Lower leg skin (tissue), 4 donors: ENCODE data around the gene IL31. TPM values are rescaled to one million over a fixed set of nuclear protein-coding genes. Genes with fewer than 3 reads are reported as not detected.
"Not testable (repeated sequence)": the region's sequence is repeated elsewhere in the genome, so short reads cannot be mapped to it uniquely, and the experiment has no call there.

Source experiments
- DNase-seq, 2 donors: peaks; one replicate each; pipeline ENCODE4 v3.0.0-alpha.2; 2019; ENCODE audit warnings: low spot score in 2 of 2
- H3K4me3 ChIP-seq: fragments of 200-600 bp; sonication (generic); 2 replicates; pipeline ENCODE4 v1.5.1; 2017; ENCODE audit warnings: mild to moderate bottlenecking, low read depth; ENCODE audit not compliant: poor library complexity, severe bottlenecking
- CTCF ChIP-seq, 3 donors: fragments of 450-650 bp; IDR thresholded peaks; one replicate each; pipeline ENCODE4 v1.5.1; 2016; ENCODE audit warnings: antibody characterized with exemption in 3 of 3, mild to moderate bottlenecking in 3 of 3, moderate library complexity in 2 of 3
- POLR2A ChIP-seq, 2 donors: fragments of 450-650 bp; IDR thresholded peaks; one replicate each; pipeline ENCODE4 v1.6.1; 2016 to 2017; ENCODE audit warnings: antibody characterized with exemption in 2 of 2, mild to moderate bottlenecking in 1 of 2, moderate library complexity in 1 of 2
- WGBS, 2 donors: methylation state at CpG; one replicate each; pipeline ENCODE4 v1.1.5; 2018; 5-methylcytosine and 5-hydroxymethylcytosine counted together
- intact Hi-C: fragments of 100-400 bp; cut with DNase I; formaldehyde crosslinking; loops from one replicate; pipeline ENCODE4 v1.15.0; 2023; ENCODE audit warnings: low total_unique reads
- total RNA-seq, 4 donors: library from RNA; depleted of rRNA; stranded (reverse); fragments of >200 nt; gene quantifications; one replicate each; pipeline ENCODE4 v1.1.0, GENCODE V29; 2016

Gene IL31
- total RNA-seq, 4 donors from 2014 or later: not detected

DNA sequence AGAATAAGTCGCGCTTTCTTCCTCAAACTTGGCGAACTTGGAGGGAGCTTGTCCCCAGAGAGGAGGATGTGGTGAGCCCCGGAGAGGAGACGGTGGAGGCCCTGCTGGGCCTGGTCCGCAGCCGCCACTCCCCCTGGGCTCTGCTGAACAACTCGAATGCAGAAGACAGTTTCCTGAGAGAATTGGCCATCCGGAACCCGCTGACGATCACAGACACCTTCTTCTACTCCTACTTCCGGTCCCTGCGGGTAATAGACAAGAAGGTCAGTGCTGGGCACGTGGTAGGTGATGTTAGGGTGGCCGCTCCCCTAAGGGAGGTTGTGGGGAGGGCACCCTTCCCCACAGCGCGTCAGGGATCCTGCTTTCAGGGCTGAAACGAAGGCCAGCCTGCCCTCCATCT is 10.5 kb upstream of the IL31 start:
- no peak overlapping the region for H3K4me3 ChIP-seq
- intact Hi-C loops: no loop called here
- no peak for DNase-seq
- 83 to 92% methylated on average over 18 of the region's 18 CpGs for WGBS, 2 donors
- TF ChIP-seq POLR2A (IDR thresholded peaks at IDR 0.05) (no peak), CTCF (IDR thresholded peaks at IDR 0.05) (no peak)

- 75 to 78% methylated on average over 10 of the region's 10 CpGs for WGBS, 2 donors
- no peak for DNase-seq
- intact Hi-C loops: no loop called here
- no peak overlapping the region for H3K4me3 ChIP-seq
- TF ChIP-seq POLR2A (IDR thresholded peaks at IDR 0.05) (no peak), CTCF (IDR thresholded peaks at IDR 0.05) (no peak)
These were observed 9.5 kb upstream of the IL31 start for GRCh38 chr12:122183588-122183940.

GRCh38 chr12:122182887-122183587 is 9.0 kb upstream of the IL31 start, which contains the start of gene LRRC43:
LRRC43 (plus strand) TSS chr12:122183123; CDS start chr12:122183145, 22 bp downstream.
- intact Hi-C loops: no loop called here
- TF ChIP-seq CTCF (IDR thresholded peaks at IDR 0.05): no peak
- WGBS, 2 donors: 4 to 7% methylated on average over 15 to 29 of the region's 63 CpGs
- DNase-seq: no peak
- peak within 1 kb of the TSS; percentile 15 for H3K4me3 ChIP-seq

GRCh38 chr12:122176473-122176872 is 2.5 kb upstream of the IL31 start:
- 81 to 82% methylated on average over 4 of the region's 4 CpGs for WGBS, 2 donors
- DNase-seq, intact Hi-C loops, H3K4me3 ChIP-seq: not testable (repeated sequence)

- WGBS, 2 donors: 61 to 67% methylated on average over 17 of the region's 17 CpGs
- no peak for DNase-seq
- intact Hi-C loops: no loop called here
- TF ChIP-seq POLR2A (IDR thresholded peaks at IDR 0.05): no peak
- no peak for TF ChIP-seq CTCF (IDR thresholded peaks at IDR 0.05)
- no peak overlapping the region for H3K4me3 ChIP-seq
These were observed 1.6 kb downstream of the IL31 start for GRCh38 chr12:122172262-122172939.

- TF ChIP-seq POLR2A (IDR thresholded peaks at IDR 0.05) (no peak), CTCF (IDR thresholded peaks at IDR 0.05) (no peak)
- no peak for DNase-seq
- WGBS, 2 donors: 94% methylated on average over 5 of the region's 5 CpGs
- H3K4me3 ChIP-seq: no peak overlapping the region
- intact Hi-C loops: no loop called here
These were observed 2.6 kb downstream of the IL31 start for GRCh38 chr12:122171399-122171798.
